8988T (cell line): ENCODE results near the gene ZNF14.
"Not testable (repeated sequence)": the region's sequence is repeated elsewhere in the genome, so short reads cannot be mapped to it uniquely, and the experiment has no call there.

Experiments
- DNase-seq: peaks from one replicate; pipeline ENCODE4 v3.0.0; 2011

ZNF14 gene

DNA sequence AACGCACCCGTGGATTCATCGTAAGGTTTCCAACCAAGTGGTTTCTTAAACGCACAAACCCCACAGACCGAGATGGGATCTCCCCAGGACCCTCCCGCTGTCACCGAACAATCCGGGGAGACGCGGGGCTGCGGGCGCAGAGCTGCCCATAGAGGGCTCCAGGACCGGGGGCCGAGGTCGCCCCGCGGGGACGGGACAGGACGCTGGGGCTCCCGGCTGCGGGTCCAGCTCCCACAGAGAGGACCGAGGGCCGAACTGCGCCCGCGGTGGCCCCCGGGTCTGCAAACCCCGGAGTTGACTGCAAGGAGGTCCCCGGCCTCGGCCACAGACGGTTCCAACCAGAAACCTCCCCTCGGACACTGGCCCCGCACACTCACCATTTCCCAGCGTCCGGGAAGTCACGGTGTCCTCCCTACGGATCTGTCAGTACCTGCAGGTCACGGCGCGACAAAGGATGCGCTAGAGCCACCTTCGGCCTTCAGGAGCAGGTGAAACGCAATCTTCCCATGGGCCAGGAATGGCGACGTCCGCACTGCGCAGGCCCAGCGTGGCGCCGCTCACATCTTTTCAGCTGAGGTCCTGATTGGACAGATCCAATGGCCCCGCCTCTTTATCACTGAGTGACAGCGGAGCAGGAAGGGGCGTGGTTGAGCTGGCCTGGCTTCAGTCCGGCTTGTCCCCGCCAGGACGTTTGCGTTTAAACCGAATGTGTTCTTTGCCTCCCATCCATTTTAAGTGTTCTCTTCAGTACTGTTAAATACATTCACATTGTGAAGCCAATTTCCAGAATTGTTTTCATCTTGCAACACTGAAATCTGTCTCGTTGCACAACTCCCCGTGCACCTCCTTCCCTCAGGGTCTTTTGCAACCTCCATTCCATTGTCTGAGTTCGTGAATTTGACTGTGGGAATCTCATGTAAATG is at the start of gene ZNF14:
Gene ZNF14 (minus strand): TSS at position 534 of the 923 bp plus-strand sequence. CDS start 154 bp downstream, at position 380.
- DNase-seq: peak; percentile 93

DNA sequence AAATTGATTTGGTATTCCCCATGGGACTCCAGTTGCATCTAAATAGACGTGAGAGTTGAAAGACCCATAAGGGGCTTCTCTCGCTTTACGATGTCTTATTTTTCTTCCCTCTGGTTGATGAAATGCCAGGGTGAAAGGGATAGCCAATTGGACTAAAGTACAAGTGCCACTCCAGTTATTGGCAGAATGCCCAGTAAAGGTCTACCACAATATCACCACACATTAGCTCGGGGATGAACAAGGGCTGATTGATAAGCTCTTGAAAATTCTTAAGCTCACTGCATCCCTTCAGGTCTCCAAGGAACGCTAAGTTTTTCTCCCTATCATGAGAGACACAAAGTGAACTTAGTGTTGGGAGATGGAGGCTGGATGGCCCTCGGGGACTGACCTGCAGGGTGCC is 48.9 kb upstream of the ZNF14 start:
- not testable (repeated sequence) for DNase-seq

DNA sequence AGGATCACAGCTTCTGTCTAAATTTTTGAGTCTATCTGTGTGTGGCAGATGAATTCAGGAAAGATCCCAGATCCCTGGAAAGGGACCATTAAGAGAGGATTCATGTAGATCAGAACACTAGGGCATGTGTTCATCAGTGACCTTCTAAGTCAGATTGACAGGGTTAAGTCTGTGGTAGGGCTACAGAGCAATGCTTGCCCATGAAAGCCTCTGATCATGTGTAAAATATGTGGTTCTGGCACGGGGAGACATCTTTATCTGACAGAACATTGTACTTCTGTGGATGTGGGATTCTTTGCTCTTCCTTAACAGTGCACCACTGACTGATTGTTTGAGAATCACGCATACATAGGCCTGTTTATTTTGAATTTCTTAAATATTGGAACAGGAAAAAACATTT is 45.8 kb upstream of the ZNF14 start:
- DNase-seq: no peak

DNA sequence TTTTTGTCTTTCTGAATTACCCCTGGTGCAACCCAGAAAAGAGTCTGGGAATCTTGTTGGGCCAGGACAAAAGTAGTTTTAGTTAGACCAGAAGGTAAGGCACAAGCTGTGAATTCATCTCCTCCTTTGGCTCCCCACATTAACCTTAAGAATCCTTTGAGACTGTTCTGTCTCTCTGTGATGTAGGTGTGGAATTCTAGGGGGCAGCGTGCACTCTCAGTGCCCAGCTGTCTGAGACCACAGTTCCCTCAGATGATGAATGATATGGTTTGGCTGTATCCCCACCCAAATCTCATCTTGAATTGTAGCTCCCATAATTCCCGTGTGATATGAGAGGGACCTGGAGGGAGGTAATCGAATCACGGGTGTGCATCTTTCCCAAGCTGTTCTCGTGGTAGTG is 44.8 kb upstream of the ZNF14 start:
- no peak for DNase-seq

DNA sequence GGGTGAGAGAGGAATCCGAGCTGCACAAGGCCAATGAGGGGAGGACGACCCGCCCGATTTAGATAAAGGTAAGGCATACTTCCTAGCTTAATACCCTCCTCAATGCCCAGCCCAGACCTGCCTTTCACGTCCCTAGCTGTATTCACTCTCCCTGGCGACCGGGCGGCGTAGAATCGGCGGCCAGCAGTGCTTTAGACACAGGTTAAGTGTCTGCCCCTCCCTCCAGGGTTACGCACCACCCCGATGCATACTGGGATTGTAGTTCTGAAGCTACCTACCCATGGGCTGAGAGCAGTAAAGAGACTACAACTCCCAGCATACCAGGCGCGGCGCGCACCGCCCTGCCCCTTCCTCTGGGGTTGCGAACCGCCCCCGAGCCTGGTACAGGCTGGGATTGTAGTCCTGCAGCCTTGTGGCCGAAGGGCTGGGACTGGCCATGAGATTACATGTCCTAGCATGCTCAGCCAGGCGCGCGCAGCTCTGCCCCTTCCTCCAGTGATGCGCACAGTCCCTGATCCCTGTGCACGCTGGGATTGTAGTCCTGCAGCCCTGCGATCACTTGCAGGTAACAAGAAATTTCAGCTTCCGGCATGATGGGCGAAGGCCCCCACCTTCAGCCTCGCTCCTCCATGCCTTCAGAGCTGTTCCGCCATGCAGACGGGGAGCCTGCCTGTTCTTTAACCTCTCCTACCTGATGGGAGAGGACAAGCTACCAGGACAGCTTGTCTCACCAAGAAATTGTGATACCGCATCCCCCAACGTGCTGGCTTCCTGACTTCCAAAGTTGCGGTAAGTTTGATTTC is 43.5 kb upstream of the ZNF14 start:
- peak; percentile 67 for DNase-seq

DNA sequence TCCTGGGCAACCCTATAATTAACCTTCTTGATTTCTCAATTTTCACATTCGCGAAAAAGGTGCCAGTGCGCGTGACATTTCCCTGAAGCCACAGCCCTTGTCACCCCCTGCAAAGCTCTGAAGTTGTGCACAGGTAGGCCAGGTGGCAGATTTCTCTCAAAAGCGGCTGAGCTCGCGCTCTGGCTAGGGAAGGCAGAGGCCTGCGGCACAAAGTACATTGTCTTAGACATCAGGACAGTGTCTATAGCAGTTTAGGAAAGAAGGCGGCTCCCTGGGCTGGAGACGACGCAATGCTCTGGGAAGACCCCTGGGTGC is 42.9 kb upstream of the ZNF14 start:
- no peak for DNase-seq

DNA sequence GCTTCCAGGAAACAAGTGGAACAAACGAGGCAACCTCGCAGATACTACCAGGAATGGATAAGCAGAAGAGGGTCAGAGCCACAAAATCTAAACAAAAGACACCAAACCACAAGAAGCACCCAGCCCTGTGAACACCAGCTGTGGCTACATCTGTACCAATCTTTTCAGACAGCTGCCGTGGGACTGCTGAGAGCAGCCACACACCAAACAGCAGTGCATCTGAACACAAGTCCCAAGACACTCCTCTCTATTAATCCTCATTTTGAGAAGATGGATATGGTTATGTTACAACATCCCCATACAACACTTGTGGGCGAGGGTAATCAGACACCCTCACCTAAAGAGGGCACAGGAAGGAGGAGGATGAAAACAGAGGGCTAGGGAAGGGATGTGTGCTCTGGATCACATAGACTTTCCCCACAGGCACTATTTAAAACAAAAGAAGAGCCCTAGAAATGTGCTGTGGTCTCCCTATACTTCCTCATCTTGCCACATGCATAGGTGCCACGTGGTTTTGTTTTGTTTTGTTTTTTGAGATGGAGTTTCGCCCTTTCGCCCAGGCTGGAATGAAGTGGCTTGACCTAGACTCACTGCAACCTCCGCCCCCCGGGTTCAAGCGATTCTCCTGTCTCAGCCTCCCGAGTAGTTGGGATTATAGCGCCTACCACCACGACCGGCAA is 41.6 kb upstream of the ZNF14 start:
- no peak for DNase-seq

DNA sequence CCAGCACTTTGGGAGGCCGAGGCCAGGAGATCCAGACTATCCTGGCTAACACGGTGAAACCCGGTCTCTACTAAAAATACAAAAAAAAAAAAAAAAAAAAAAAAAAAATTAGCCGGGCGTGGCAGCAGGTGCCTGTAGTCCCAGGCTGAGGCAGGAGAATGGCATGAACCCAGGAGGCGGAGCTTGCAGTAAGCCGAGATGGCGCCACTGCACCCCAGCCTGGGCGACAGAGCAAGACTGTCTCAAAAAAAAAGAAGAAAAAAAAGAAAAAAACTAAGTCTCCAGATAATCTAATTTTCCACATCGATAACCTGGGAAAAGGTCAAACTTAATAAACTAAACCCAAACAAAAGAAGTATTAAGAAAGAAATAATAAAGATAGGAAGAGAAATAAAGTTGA is 39.1 kb upstream of the ZNF14 start:
- not testable (repeated sequence) for DNase-seq

DNA sequence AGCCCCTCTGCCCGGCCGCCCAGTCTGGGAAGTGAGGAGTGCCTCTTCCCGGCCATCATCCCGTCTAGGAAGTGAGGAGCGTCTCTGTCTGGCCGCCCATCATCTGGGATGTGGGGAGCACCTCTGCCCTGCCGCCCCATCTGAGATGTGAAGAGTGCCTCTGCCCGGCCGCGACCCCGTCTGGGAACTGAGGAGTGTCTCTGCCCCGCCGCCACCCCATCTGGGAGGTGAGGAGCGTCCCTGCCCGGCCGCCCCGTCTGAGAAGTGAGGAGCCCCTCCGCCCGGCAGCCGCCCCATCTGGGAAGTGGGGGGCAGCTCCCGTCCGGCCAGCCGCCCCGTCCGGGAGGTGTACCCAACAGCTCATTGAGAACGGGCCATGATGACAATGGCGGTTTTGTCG is 37.1 kb upstream of the ZNF14 start:
- DNase-seq: not testable (repeated sequence)

DNA sequence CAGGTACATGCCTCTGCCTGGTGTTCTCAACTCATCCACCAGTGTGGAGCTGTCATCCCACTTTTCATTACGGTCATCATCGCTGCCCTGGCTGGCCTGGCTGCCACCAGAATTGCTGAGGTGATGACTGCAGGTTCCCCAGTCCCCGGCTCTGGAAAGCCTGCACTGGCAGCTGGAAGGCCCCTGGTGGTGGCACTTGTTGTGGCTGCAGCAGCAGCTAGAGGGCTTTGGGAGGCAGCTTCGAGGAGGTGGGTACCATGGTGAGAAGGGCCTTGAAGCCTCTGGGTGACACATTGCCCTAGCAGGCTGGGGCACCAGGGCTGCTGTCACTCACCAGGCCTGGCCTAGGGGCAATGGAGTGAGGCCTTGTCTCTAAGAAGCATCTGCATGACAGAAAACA is 25.3 kb upstream of the ZNF14 start:
- peak; percentile 42 for DNase-seq

DNA sequence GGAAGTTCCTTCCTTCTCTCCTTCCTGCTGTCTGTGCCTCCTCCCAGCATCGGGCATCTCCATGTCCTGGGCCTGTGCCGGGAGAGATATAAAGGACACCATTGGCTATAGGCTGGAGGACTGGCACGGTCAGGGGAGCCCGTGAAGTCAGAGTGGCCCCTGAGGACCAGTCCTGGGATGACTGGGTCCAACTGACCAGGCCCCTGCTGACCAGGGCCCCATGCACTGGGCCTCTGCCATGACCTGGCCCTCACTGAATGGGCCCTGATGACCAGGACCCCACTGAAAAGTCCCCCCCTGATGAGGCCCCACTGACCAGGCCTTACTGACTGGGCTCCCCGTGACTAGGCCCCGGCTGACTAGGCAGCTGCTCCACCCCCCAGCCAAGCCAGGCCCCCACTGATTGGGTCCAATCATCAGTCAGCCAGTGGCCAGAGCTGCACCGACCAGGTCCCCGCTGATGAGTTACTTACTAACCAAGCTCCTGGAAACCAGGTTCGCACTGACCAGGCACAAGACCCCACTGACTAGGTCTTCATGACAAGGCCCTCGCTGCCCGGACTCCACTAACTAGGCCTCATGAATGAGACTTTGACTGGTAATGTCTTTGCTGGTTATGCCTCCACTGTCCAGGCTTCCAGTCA is 20.0 kb upstream of the ZNF14 start:
- DNase-seq: peak; percentile 17

DNA sequence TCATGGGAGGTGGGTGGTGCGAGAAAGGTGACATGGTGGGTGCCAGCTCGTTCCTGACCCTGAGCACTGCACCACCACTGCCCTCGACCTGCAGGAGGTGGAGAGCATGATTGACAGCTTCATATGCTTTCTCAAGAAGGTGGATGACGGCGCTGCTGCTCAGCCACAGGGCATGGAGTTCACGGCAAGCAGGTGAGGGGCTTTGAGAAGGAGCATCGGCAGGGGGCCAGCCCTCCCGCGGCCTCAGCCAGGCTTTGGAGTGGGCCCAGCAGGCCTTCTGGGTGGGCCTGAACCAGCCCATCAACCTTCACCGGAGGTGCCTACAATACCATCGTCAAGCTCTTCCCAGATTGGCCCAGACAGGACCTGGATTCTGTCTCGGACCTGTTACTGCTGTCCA is 18.9 kb upstream of the ZNF14 start:
- peak; percentile 6 for DNase-seq

DNA sequence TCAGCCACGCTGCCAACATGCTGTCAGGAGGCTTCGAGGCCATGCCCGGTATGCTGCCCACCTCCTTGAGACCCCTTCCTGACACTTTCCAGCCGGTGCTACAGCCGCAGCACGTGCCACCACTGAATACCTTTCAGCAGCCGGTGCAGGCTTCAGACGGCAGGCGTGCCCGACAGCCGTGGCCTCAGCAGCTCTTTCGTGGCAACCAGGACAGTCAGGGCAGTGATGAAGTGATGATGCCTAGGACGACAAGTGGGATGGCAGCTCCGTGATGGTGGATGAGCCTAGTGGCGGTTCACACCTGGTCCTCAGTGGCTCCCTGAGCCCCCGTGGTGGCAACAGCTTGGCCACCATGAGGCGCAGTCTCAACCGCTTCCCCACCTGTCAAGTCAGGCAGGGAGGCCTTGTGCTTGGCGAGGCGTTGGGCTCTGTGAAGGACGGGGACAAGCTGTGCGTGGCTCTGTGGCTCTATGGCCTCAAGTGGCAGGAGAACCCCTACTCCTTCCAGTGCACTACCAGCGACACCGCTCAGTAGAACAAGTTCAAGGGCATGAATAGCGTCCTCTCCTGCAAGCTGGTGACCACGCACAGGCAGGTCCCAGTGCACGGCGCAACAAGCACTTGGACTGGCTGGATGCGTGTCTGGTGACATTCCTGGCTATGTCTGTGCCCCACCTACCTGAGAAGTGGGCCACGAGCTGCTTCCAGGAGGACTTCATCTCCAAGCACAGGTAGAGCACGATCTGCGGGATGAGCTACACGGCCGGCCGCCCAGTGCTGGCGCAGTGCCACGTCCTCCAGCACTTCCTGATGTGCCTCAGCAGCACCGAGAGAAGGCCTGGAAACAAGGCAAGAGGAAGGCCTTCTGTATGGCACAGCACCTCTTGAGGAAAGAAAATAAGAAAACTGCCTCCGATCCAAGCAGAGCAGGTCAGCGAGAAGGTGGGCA is 18.2 kb upstream of the ZNF14 start:
- DNase-seq: peak; percentile 11

DNA sequence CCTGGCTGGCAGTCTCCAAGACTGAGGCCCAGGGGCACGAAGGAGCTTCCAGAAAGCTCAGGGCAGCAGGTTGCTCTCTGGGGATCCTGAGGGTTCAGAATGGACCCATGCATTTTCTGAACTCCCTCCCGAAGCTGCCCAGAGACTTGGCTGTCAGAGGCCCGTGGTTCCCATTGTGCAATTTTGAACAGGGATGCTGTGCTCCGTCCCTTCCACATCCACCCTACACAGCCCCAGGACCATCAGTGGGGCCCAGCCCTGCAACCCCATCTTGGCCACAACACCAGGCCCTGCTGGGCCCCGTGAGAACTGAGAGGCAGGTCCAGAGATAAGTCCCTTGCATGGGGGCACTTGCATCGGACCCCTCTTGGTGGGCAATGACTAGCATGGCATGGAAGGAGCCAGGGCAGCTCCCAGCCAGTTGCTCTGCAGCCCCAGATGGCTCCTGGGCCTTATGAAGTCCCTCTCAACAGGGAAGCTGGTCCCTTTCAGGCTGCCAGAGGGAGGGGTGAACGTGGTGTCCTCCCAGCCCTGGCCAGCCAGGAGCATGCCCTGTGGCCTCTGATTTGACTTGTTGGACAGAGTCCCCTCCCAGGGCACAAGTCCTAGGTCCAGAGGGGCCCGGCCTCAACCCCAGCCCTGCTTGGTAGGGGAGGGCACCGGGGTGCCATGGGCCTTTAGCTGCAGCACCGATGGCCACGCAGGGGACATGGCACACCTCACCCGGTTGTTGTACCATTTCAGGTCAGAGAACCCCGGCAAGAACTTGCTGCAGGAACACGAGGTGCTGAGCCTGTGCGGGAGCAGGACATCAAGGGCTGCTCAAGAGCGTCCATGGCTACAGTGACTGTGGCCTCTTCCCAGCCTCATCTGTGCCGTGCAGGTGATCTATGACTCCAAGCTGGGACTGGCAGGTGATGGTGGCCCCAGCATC is 17.3 kb upstream of the ZNF14 start:
- peak; percentile 4 for DNase-seq

DNA sequence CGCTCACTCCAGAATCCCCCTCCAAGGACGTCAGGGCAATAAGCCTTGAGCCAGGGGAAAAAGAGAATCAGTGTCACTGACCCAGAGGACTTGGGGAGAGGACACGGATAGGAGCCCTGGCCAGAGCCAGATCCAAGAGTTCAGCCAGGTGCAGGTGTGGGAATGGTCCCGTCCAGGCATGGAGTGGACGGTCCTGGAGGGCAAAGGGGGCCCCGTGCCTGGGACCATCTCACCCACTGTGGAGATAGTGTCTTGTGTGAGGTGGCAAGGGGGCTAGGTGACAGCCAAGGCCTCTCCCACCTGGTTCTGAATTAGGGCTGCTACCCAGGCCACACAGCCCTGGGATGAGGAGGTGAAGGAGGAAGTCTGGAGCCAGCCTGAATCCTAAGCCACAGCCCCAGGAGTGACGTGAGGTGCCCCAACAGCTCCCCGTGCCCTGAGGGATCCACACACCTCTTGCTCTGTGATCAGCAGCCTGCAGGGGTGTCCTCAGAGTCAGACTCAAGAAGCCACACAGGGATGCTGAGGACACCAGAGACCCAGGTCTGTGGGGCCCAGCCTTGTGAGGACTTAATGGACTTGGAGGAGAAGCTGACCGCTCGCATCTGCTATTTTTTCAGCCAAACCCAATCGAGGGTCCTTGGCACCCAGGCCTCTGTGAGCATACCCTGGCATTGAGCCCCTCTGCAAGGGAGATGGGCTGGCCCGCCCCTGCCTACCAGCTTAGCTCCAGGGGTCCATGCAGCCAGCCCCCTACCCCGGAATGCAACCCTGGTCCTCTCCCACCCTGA is 16.4 kb upstream of the ZNF14 start:
- peak; percentile 7 for DNase-seq

DNA sequence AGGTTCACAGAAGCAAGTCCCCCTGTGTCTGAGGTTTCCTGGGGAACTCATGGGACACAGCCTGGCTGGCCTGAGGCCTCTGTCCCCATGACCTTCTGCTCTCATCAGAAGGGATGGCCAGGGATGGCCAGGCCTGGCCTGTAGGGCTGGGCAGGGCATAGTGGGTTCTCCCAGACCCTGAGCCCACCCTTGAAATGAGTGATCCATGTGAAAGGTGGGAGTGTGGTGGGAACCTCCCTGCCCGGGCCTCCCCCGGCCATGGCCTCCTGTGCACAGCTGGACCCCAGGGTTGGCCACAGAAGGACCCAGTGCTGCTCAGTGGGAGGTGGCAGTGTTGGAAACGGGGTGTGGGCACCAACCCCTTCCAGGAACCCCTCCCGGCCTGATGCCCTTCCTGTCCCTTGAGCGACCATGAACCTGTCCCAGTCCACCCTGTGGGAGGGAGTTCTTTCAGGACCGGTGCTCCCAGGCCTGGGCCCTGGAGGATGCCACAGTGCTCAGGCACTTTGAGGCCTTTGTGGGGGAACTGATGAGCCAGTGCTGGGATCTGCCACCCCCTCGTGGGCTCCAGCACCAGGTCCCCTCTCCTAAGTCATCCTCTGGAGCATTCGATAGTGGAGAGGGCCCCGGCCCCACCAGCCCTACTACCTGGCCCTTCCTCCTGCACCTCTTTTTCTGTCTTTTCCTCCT is 15.5 kb upstream of the ZNF14 start:
- no peak for DNase-seq

DNA sequence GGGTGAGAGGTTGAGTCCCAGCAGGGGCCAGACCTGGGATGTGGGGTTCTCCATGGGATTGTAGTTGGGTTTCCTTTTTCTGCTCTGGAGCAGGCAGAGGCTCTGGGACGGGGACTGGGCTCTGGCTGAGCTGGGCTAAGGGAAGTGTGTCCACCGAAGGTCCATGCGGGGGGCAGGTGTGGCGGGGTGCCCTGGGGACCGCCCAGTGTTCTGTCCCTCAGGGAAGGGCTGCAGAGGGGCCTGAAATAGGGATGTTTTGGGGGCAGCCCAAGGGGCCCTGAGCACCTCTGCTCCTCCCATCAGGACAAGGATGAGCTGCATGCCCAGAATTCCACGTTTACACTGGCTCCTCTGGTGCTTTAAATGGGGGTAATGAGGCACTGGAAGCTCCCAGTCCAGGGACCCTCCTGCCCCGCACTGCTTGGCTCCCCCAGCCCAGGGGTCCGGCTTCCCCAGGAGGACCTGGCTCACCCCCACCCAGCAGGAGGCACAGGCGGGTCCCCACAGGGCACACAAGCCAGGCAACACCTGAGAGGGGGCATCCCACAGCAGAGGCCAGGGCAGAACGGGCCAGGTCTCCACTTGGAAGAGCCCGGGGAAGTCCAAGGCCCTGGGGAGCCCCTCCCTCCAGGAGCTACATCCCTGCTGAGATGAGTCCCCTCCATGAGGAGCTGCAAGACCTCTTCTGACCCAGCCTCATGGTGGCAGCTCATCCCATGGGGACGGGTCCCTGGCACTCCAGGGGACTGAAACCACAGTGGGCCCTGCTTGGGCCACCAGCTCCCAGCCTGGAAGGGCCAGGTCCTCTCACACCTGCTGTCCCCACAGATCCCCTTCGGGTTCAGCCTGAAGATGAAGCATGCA is 14.7 kb upstream of the ZNF14 start:
- DNase-seq: peak; percentile 6
